IPS-20b (cell line): ENCODE measurements around the gene FDPS.

ENCODE experiments used
- H3K27ac ChIP-seq: one replicate; pipeline ENCODE4 v1.5.1; 2013; ENCODE audit warnings: low read length
- H3K27me3 ChIP-seq: 2 replicates; pipeline ENCODE4 v1.6.1; 2013; ENCODE audit warnings: mild to moderate bottlenecking, low read length, inconsistent platforms; ENCODE audit not compliant: insufficient read depth
- H3K36me3 ChIP-seq: 2 replicates; pipeline ENCODE4 v1.6.1; 2013; ENCODE audit warnings: low read depth, mild to moderate bottlenecking, inconsistent platforms, low read length, moderate library complexity; ENCODE audit not compliant: insufficient read depth
- H3K4me1 ChIP-seq: 2 replicates; pipeline ENCODE4 v1.6.1; 2013; ENCODE audit warnings: mild to moderate bottlenecking, control low read depth, inconsistent platforms, low read length, moderate library complexity; ENCODE audit not compliant: insufficient read depth
- H3K4me3 ChIP-seq: 2 replicates; pipeline ENCODE4 v1.5.1; 2013; ENCODE audit warnings: mild to moderate bottlenecking, low read length, inconsistent platforms
- H3K9ac ChIP-seq: 2 replicates; pipeline ENCODE4 v1.6.1; 2013; ENCODE audit warnings: low read depth, mild to moderate bottlenecking, inconsistent platforms, low read length, moderate library complexity
- H3K9me3 ChIP-seq: 2 replicates; pipeline ENCODE4 v1.6.1; 2013; ENCODE audit warnings: mild to moderate bottlenecking, low read depth, low read length, inconsistent platforms; ENCODE audit not compliant: insufficient read depth

FDPS gene

GRCh38 chr1:155308493-155309422 lies at the start of gene FDPS:
FDPS (plus strand) TSS chr1:155308866; CDS start chr1:155309790, 924 bp downstream.
- no peaks in the 10 kb centered on the region for H3K9me3 ChIP-seq
- peaks cover 37% of the 10 kb centered on the region for H3K36me3 ChIP-seq
- H3K9ac ChIP-seq = peak within 1 kb of the TSS; percentile 98
- H3K4me1 ChIP-seq = peaks cover 7% of the 10 kb centered on the region; the same call in 1 of the 2 replicates
- H3K27ac ChIP-seq = peak within 1 kb of the TSS; percentile 52
- no peaks in the 10 kb centered on the region for H3K27me3 ChIP-seq
- peak within 1 kb of the TSS; percentile 92 for H3K4me3 ChIP-seq

- H3K36me3 ChIP-seq = peaks cover 42% of the 10 kb centered on the region
- no peak overlapping the region for H3K9ac ChIP-seq
- no peak overlapping the region for H3K27ac ChIP-seq
- H3K27me3 ChIP-seq = no peaks in the 10 kb centered on the region
- H3K4me1 ChIP-seq = peaks cover 5% of the 10 kb centered on the region; the same call in 1 of the 2 replicates
- H3K4me3 ChIP-seq = no peak overlapping the region
- no peaks in the 10 kb centered on the region for H3K9me3 ChIP-seq
These were observed 48.4 kb upstream of the FDPS start for GRCh38 chr1:155260276-155260675.

- H3K27ac ChIP-seq = no peak overlapping the region
These were observed 47.2 kb upstream of the FDPS start for GRCh38 chr1:155261493-155261851.

GRCh38 chr1:155261852-155262673 lies 46.6 kb upstream of the FDPS start, which contains the start of gene SCAMP3:
SCAMP3 (minus strand) TSS chr1:155262360; CDS start chr1:155262151, 209 bp downstream.
- peak within 1 kb of the TSS; percentile 88 for H3K9ac ChIP-seq
- no peaks in the 10 kb centered on the region for H3K27me3 ChIP-seq
- H3K27ac ChIP-seq = peak within 1 kb of the TSS; percentile 68
- no peaks in the 10 kb centered on the region for H3K9me3 ChIP-seq
- peaks cover 52% of the 10 kb centered on the region for H3K36me3 ChIP-seq
- peak within 1 kb of the TSS; percentile 88 for H3K4me3 ChIP-seq
- H3K4me1 ChIP-seq = peaks cover 5% of the 10 kb centered on the region; the same call in 1 of the 2 replicates

More at GRCh38 chr1:155261493-155261851, 47.2 kb upstream of the FDPS start:
- Histone ChIP-seq H3K36me3 (peaks cover 52% of the 10 kb centered on the region), H3K4me3 (peak overlapping the region; percentile 88), H3K9me3 (no peaks in the 10 kb centered on the region), H3K4me1 (peaks cover 5% of the 10 kb centered on the region; the same call in 1 of the 2 replicates), H3K27me3 (no peaks in the 10 kb centered on the region), H3K9ac (peak overlapping the region; percentile 88)

DNA sequence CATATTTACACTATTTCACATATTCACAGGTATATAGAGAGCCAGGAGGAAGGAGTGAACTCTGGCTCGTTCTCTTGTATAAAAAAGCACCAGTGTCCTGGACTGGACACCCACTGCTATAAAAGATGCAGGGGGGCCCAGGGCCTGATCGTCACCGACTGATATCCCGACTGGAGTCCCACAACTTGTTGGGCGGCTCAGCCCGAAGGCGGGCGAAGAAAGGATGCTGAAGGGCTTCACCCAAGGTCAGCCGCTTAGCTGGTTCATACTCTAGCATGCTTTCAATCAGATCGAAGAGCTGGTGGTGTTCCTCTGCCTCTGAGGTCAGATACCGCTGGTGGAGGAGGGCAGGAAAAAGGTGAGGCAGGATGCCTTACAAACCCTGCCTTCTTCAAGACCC lies 45.6 kb upstream of the FDPS start:
- Histone ChIP-seq H3K27me3 (no peaks in the 10 kb centered on the region), H3K4me3 (no peak overlapping the region), H3K27ac (no peak overlapping the region), H3K9me3 (no peaks in the 10 kb centered on the region), H3K36me3 (peaks cover 61% of the 10 kb centered on the region), H3K4me1 (peaks cover 5% of the 10 kb centered on the region; the same call in 1 of the 2 replicates), H3K9ac (peak overlapping the region; percentile 18; the same call in 1 of the 2 replicates)

- Histone ChIP-seq H3K4me1 (no peaks in the 10 kb centered on the region), H3K9ac (no peak overlapping the region), H3K36me3 (peaks cover 88% of the 10 kb centered on the region), H3K27ac (no peak overlapping the region), H3K9me3 (no peaks in the 10 kb centered on the region), H3K27me3 (no peaks in the 10 kb centered on the region), H3K4me3 (no peak overlapping the region)
These were observed 42.1 kb upstream of the FDPS start for GRCh38 chr1:155266553-155266952.

DNA sequence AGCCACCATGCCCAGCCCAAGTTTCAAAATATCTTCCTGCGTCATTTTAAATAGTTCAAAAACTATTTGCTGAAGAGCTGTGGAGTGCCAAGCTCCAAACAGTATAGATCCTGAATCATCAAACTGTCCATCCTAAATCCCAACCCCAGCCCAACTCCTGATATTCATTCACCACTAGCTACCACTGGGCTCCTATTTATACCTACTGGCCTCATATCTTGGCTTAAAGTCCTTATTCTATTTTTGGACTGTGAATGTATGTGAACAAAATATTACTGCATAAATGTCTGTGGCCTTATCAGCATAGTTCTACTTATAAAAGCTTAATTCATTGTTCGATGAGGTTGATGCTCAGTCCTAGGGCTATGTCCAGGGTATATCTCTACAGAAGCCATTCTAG lies 41.3 kb upstream of the FDPS start:
- H3K27ac ChIP-seq = no peak overlapping the region
- no peaks in the 10 kb centered on the region for H3K9me3 ChIP-seq
- no peaks in the 10 kb centered on the region for H3K27me3 ChIP-seq
- no peak overlapping the region for H3K4me3 ChIP-seq
- H3K4me1 ChIP-seq = no peaks in the 10 kb centered on the region
- H3K36me3 ChIP-seq = peaks cover 90% of the 10 kb centered on the region
- no peak overlapping the region for H3K9ac ChIP-seq

- Histone ChIP-seq H3K36me3 (peaks cover 79% of the 10 kb centered on the region), H3K27me3 (no peaks in the 10 kb centered on the region), H3K4me3 (no peak overlapping the region), H3K27ac (no peak overlapping the region), H3K9me3 (no peaks in the 10 kb centered on the region), H3K9ac (no peak overlapping the region), H3K4me1 (peaks cover 1% of the 10 kb centered on the region; the same call in 1 of the 2 replicates)
These were observed 40.0 kb upstream of the FDPS start for GRCh38 chr1:155268630-155269029.

DNA sequence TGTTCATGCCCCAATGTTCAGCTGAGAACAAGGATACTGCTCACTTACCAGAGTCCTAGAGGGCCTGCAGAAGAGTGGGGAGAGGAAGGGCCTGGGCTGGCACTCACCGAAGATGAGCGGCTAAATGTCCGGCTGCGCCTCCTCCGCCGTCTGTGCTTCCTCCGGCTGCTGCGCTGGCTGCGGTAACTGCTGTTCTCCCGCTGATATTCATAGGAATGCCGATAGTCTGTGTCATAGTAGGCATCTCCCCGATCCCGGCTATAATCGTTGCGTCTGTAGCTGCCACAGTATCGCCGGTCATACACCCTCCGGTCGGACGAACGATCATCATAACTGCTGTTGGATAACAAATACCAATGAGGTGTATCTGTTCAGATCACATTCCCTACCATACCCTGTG lies 39.3 kb upstream of the FDPS start:
- Histone ChIP-seq H3K9ac (no peak overlapping the region), H3K36me3 (peaks cover 72% of the 10 kb centered on the region), H3K27ac (no peak overlapping the region), H3K27me3 (no peaks in the 10 kb centered on the region), H3K4me1 (peaks cover 3% of the 10 kb centered on the region; the same call in 1 of the 2 replicates), H3K9me3 (no peaks in the 10 kb centered on the region), H3K4me3 (no peak overlapping the region)

DNA sequence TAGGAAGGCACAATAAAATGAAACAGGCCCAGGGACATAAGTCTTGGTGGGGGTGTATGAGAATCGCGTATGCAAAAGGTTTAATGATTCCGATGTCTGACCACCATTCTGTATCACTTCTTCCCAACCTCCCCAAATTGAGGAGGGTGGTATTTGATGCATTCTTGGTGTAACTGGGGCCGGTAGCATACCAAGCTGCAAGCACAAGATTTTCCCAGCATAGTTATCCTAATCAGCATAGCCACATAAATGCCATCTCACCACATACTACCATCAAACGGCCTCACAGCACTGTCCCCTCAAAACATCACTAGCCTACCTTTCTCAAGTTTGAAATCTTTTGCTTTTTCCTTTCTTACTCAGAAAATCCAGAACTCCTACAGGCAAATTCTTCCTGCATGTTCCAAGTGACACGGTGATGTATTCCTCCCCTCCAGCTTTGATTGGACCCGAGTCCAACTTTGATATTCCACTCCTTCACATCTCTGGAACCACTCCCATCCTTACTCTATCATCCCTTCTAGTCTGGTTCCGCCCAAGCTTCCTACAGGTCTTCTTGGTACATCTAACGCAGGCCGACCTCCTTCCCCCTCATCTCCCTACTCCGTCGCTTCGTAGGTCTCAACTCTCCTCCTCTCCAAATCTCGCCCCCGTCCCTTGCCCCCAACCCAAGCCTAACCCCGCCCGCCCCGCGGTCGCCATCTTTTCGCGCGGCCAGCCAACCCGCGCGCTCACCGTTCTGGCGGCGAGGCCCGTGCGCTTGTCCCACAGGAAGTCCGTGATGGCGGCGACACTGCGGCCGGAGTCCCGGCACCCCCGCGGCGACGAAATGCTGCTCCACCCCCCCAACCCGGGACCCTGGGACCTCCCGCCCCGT lies 36.0 kb upstream of the FDPS start:
- H3K9ac ChIP-seq = peak overlapping the region; percentile 96
- H3K36me3 ChIP-seq = peaks cover 39% of the 10 kb centered on the region
- H3K4me1 ChIP-seq = peaks cover 5% of the 10 kb centered on the region; the same call in 1 of the 2 replicates
- peaks cover 15% of the 10 kb centered on the region for H3K27me3 ChIP-seq
- H3K4me3 ChIP-seq = peak overlapping the region; percentile 98
- H3K9me3 ChIP-seq = no peaks in the 10 kb centered on the region
- H3K27ac ChIP-seq = peak overlapping the region; percentile 84
